ENCODE results near the gene NUS1. TPM values are rescaled to one million over a fixed set of nuclear protein-coding genes. Genes with fewer than 3 reads are reported as not detected.
A peak's percentile ranks its signal among the peaks of the same experiment; 100 is the strongest.

Gene NUS1
- total RNA-seq (2013; cell fraction: nucleolus; rRNA removed), result 35.9 and 37.6 TPM in 2 replicates
- total RNA-seq (2014; rRNA removed) (18.2 and 19.8 TPM in 2 replicates), total RNA-seq (2014; rRNA removed; fragmentation: Illumina TruSeq; extraction: Trizol) (26.8 and 28.4 TPM in 2 replicates), total RNA-seq (2021) (42.6 and 45.5 TPM in 2 replicates), polyA plus RNA-seq (2011; rRNA removed) (24.4 and 39.5 TPM in 2 replicates), polyA plus RNA-seq (2014; fragmentation: Illumina TruSeq; extraction: Trizol) (46.5 and 59.6 TPM in 2 replicates), polyA plus RNA-seq (2014; fragmentation: Nextera tagmentation; extraction: Ambion mirVana) (10 to 100 TPM; 16.7 to 22.0 TPM), polyA plus RNA-seq (2014; rRNA removed) (21.3 and 22.3 TPM in 2 replicates), polyA plus RNA-seq (2016; fragmentation: Nextera tagmentation; extraction: Ambion mirVana) (10 to 100 TPM; 19.4 to 20.5 TPM), polyA minus RNA-seq (2011; rRNA and poly(A)+ RNA removed) (12.8 and 19.6 TPM in 2 replicates), Bru-seq, nascent RNA (percentile 97 among the genes with signal in this experiment), BruChase-seq, experiment 1, labeled RNA remaining after a 6-hour chase (percentile 95 among the genes with signal in this experiment), BruChase-seq, experiment 2, labeled RNA remaining after a 2-hour chase (percentile 96 among the genes with signal in this experiment)
- polyA plus RNA-seq (2011; ENCODE audit: low read depth), result 21.4 TPM
- polyA plus RNA-seq (2011; cell fraction: cytosol; rRNA removed), result 8.6 and 15.4 TPM in 2 replicates
- 12.5 and 13.8 TPM in 2 replicates for polyA plus RNA-seq (2011; cell fraction: nucleus; rRNA removed)
- polyA plus RNA-seq (2012), result 38.1 and 40.2 TPM in 2 replicates
- polyA minus RNA-seq (2011; cell fraction: cytosol; rRNA and poly(A)+ RNA removed), result 9.0 and 11.2 TPM in 2 replicates
- polyA minus RNA-seq (2011; cell fraction: nucleus; rRNA and poly(A)+ RNA removed), result 6.9 and 10.0 TPM in 2 replicates
- long read RNA-seq, experiment 1, full-length matches to known transcripts, result 4 of 8 reads
- long read RNA-seq, experiment 1, partial matches to known transcripts, result 2 of 8 reads
- long read RNA-seq, experiment 1, other reads (novel, unspliced or antisense), result 2 of 8 reads
- long read RNA-seq, experiment 2, full-length matches to known transcripts, result 9 of 40 reads
- long read RNA-seq, experiment 2, partial matches to known transcripts, result 23 of 40 reads
- long read RNA-seq, experiment 2, other reads (novel, unspliced or antisense), result 8 of 40 reads

GRCh38 chr6:117674991-117675657 is at the start of gene NUS1:
Gene NUS1, plus strand, starts transcription at chr6:117675469. Its CDS starts 202 bp downstream, at chr6:117675671.
- in situ Hi-C loops (cut with MboI), result no loop called here
- no peaks in the 10 kb centered on the region for H3K27me3 ChIP-seq (replicated peaks in 1 of 2; ENCODE audit: control insufficient read depth in 2 of 2, insufficient read depth in 2 of 2, low read length in 1 of 2)
- peak within 1 kb of the TSS; percentile 94 for H3K4me2 ChIP-seq (ENCODE audit: control insufficient read depth, insufficient read depth)
- peaks cover 2% of the 10 kb centered on the region; the same call in 1 of the 3 replicates for H3K9me3 ChIP-seq (replicated peaks; ENCODE audit: control insufficient read depth, insufficient read depth, low read length)
- ChIA-PET CTCF (interaction anchor here (0.6 to 0.8 kb wide), 2 partner anchors 9 to 45 kb away, joined by 3 read pairs; no protein-coding TSS in a partner anchor), POLR2A (no interaction called here), SMC1A (ENCODE audit: uncharacterized antibody, unreplicated experiment) (interaction anchor here (1.6 kb wide), 1 partner anchor 8 kb away, joined by 3 read pairs; no protein-coding TSS in a partner anchor), RAD21 (ENCODE audit: unreplicated experiment) (no interaction called here)
- peaks cover under 1% of the 10 kb centered on the region; the same call in 1 of the 2 replicates for H4K20me1 ChIP-seq (ENCODE audit: control insufficient read depth, insufficient read depth)
- peak; percentile 88 for DNase-seq (ENCODE audit: low read depth, low spot score)
- peaks cover 50% of the 10 kb centered on the region for H3K79me2 ChIP-seq (ENCODE audit: control insufficient read depth, insufficient read depth, low read length)
- peak within 1 kb of the TSS; percentile 86 for H3K4me3 ChIP-seq
- peak within 1 kb of the TSS; percentile 82 for H3K27ac ChIP-seq (ENCODE audit: control insufficient read depth, insufficient read depth)
- no TSS peak for BruUV-seq (replicated peaks)
- peak within 1 kb of the TSS; percentile 94 for H2AFZ ChIP-seq (ENCODE audit: control insufficient read depth, low read depth, low read length)
- peak within 1 kb of the TSS; percentile 87 for H3K9ac ChIP-seq (ENCODE audit: control insufficient read depth, insufficient read depth, low read length)
- ATAC-seq, result peak; percentile 94
- no peaks in the 10 kb centered on the region for H3K4me1 ChIP-seq (ENCODE audit: control insufficient read depth, insufficient read depth, low read length)
- H3K36me3 ChIP-seq (ENCODE audit: control insufficient read depth in 2 of 2, insufficient read depth in 2 of 2, low read length in 1 of 2), result peaks cover 0 to 2% of the 10 kb centered on the region in 2 experiments; a peak in 1 of 4 replicates
- intact Hi-C loops (cut with micrococcal nuclease; ENCODE audit: unreplicated experiment), result loop anchor here (1.0 to 5.0 kb wide), 4 partner anchors 58 to 198 kb away; no protein-coding TSS in a partner anchor
- no peak for FAIRE-seq
- 2% methylated on average over 30 of the region's 53 CpGs for WGBS (ENCODE audit: insufficient coverage, insufficient replicate concordance, low lambda C conversion rate, missing lambda C conversion rate)
- TF ChIP-seq E4F1 (IDR thresholded peaks at IDR 0.05; ENCODE audit: borderline replicate concordance, partially characterized antibody) (peak; percentile 49), POU2F2 (IDR thresholded peaks at IDR 0.05; ENCODE audit: borderline replicate concordance, low read depth, low read length) (no peak; the same call in 2 of the 3 replicates), NKRF (conservative IDR thresholded peaks at IDR 0.05) (0 out of 2 replicates have a peak, but pooled peaks have one; percentile 34), RB1 (IDR thresholded peaks at IDR 0.05; ENCODE audit: borderline replicate concordance) (peak; percentile 89; the same call in 1 of the 2 replicates), YY1 (IDR thresholded peaks at IDR 0.05; ENCODE audit: low read depth, low read length) (peak; percentile 91), CEBPB (IDR thresholded peaks at IDR 0.05; ENCODE audit: borderline replicate concordance in 1 of 2, low read depth in 2 of 2, low read length in 2 of 2) (no peak), CEBPZ (IDR thresholded peaks at IDR 0.05; ENCODE audit: low read depth, low read length) (no peak), EP300 (IDR thresholded peaks at IDR 0.05; ENCODE audit: borderline replicate concordance in 1 of 2, control insufficient read depth in 1 of 2, low read depth in 2 of 2, low read length in 2 of 2) (no peak), POLR2AphosphoS5 (IDR thresholded peaks at IDR 0.05; ENCODE audit: low read length) (no peak)
